Measurements from ENCODE around the gene VAV1. TPM values are rescaled to one million over a fixed set of nuclear protein-coding genes. Genes with fewer than 3 reads are reported as not detected.
"Not testable (repeated sequence)": the region's sequence is repeated elsewhere in the genome, so short reads cannot be mapped to it uniquely, and the experiment has no call there.

VAV1 gene
- total and polyA plus RNA-seq, 2 of the 8 experiments (the other 6 are each of a cell fraction or from before 2014, with no cell fraction given) = 0.21 to 0.22 TPM

GRCh38 chr19:6869151-6869882 is 96.8 kb downstream of the VAV1 start:
- CTCF ChIA-PET (ENCODE audit: partially characterized antibody); H2AK5ac ChIP-seq (ENCODE audit: low read depth, low read length): not testable (repeated sequence)

More at GRCh38 chr19:6869151-6869882, 96.8 kb downstream of the VAV1 start:
- H3K23ac ChIP-seq (ENCODE audit: insufficient read length); H2BK12ac ChIP-seq (ENCODE audit: low read depth, low read length); H4K5ac ChIP-seq (ENCODE audit: insufficient read length, low read depth, low read length); H3K27ac ChIP-seq (ENCODE audit: low read depth, low read length); H3K36me3 ChIP-seq (ENCODE audit: control insufficient read depth in 2 of 4, insufficient read depth in 4 of 4, low read length in 3 of 4); H3K4ac ChIP-seq (replicated peaks; ENCODE audit: insufficient read length, low read depth, low read length); H2AFZ ChIP-seq (ENCODE audit: low read length); H2BK120ac ChIP-seq (replicated peaks; ENCODE audit: low read depth, low read length); H2BK20ac ChIP-seq (ENCODE audit: low read length); FAIRE-seq; H3K14ac ChIP-seq (ENCODE audit: insufficient read length); H3K27me3 ChIP-seq (replicated peaks in 1 of 4; ENCODE audit: control insufficient read depth in 3 of 4, extremely low read depth in 1 of 4, insufficient read depth in 3 of 4, low read length in 3 of 4); H3K23me2 ChIP-seq (ENCODE audit: low read depth, low read length); H3K9ac ChIP-seq (replicated peaks in 1 of 4; ENCODE audit: extremely low read depth in 1 of 4, low read depth in 3 of 4, low read length in 3 of 4); DNase-seq (ENCODE audit: low read depth in 1 of 2, low spot score in 2 of 2); H4K8ac ChIP-seq (ENCODE audit: extremely low read depth, insufficient read depth, low read length); POLR2A ChIA-PET (ENCODE audit: partially characterized antibody); H2BK5ac ChIP-seq (ENCODE audit: low read depth, low read length); H2BK15ac ChIP-seq (ENCODE audit: low read length); H4K20me1 ChIP-seq (replicated peaks in 1 of 2; ENCODE audit: control insufficient read depth in 1 of 2, insufficient read depth in 2 of 2, low read length in 2 of 2); H4K91ac ChIP-seq (replicated peaks; ENCODE audit: insufficient read length, low read length); H3K4me3 ChIP-seq (ENCODE audit: extremely low read depth in 1 of 4, insufficient read depth in 2 of 4, low read depth in 3 of 4, low read length in 4 of 4); H3K4me1 ChIP-seq (replicated peaks in 1 of 4; ENCODE audit: control insufficient read depth in 3 of 4, insufficient read depth in 4 of 4, low read length in 3 of 4); H3K56ac ChIP-seq (replicated peaks; ENCODE audit: insufficient read length, low read depth, low read length); H3K4me2 ChIP-seq (ENCODE audit: insufficient read depth in 1 of 2, low read depth in 2 of 2, low read length in 2 of 2); H3K18ac ChIP-seq (ENCODE audit: extremely low read depth, low read length); H3K79me2 ChIP-seq (ENCODE audit: control insufficient read depth in 1 of 2, insufficient read depth in 2 of 2, low read length in 2 of 2); H3K79me1 ChIP-seq (ENCODE audit: low read depth, low read length): not testable (repeated sequence)
- peaks cover 8 to 53% of the 10 kb centered on the region in 2 experiments for H3K9me3 ChIP-seq (ENCODE audit: insufficient read depth in 2 of 2, low read depth in 1 of 2, low read length in 1 of 2)
- WGBS, 2 experiments (ENCODE audit: extremely low coverage in 1 of 2, insufficient coverage in 1 of 2, insufficient read length in 1 of 2, insufficient replicate concordance in 2 of 2, low coverage in 1 of 2, low lambda C conversion rate in 2 of 2, missing lambda C conversion rate in 1 of 2) = 89% methylated on average over 22 of the region's 22 CpGs; no CpG with 5 or more reads in 1 of the 2 experiments

Data from H1 (cell line).